HFFc6 (cell line): ENCODE data around the gene LXN. TPM values are rescaled to one million over a fixed set of nuclear protein-coding genes. Genes with fewer than 3 reads are reported as not detected.
A peak's percentile ranks its signal among the peaks of the same experiment; 100 is the strongest.

Experiments
- DNase-seq: peaks from one replicate; pipeline ENCODE4 v3.0.0-alpha.2; 2018
- H3K27ac Mint-ChIP-seq: 2 replicates; pipeline ENCODE4 v1.8.0; 2020; ENCODE audit warnings: mild to moderate bottlenecking, mixed read lengths
- H3K27me3 Mint-ChIP-seq: 2 replicates; pipeline ENCODE4 v1.8.0; 2021; ENCODE audit warnings: mild to moderate bottlenecking, moderate library complexity, mixed read lengths; ENCODE audit not compliant: insufficient read depth
- H3K36me3 Mint-ChIP-seq: 2 replicates; pipeline ENCODE4 v1.8.0; 2021; ENCODE audit warnings: low read depth, mixed read lengths
- H3K4me1 Mint-ChIP-seq: 2 replicates; pipeline ENCODE4 v1.8.0; 2020; ENCODE audit warnings: low read depth, mixed read lengths
- H3K4me3 Mint-ChIP-seq: 2 replicates; pipeline ENCODE4 v1.8.0; 2020; ENCODE audit warnings: mild to moderate bottlenecking, moderate library complexity, mixed read lengths
- H3K9me3 Mint-ChIP-seq: 2 replicates; pipeline ENCODE4 v1.8.0; 2020; ENCODE audit warnings: mild to moderate bottlenecking, mixed read lengths
- total RNA-seq, 6 experiments: library from RNA; stranded (reverse); fragmentation: NEBNext Ultra II Directional; extraction: Animal tissue kit (Norgen Biotek cat#: 25700); gene quantifications; 2 replicates in 1 of 6; 3 replicates in 5 of 6; pipeline ENCODE4 v1.2.3, GENCODE V29; 2021
- TF ChIP-seq, protein P1 (sequence below): fragments of 200-600 bp; sonication (generic); IDR thresholded peaks from 2 replicates; pipeline ENCODE4 v1.5.0; 2021; ENCODE audit warnings: antibody characterized with exemption, mild to moderate bottlenecking

Gene LXN
- total RNA-seq, 6 experiments from 2014 or later, result 12.2 to 18.8 (median 16.2) TPM

DNA sequence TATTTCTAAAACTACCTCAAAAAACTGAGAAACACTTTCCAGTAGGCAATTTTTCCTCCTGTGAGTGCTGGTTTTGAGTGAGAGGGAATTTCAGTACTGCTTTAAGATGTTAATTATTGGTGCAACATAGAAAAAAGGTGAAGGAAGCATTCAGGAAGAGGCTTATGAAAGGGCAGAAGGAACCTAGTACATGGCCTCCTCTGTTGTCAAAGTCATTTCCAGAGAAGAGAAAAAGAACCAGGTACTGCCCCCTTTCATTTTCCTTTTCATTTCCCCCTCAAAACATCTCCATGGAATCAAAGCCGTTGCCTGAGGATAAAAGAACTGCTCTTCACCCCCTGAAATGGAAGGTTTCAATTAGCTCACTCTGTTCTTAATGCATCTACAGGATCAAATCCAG, 40.0 kb upstream of the LXN start:
- no peaks in the 10 kb centered on the region; the same call in 1 of the 2 replicates for H3K27me3 Mint-ChIP-seq
- H3K27ac Mint-ChIP-seq, result 0 out of 2 replicates have a peak overlapping the region, but pooled peaks have one; percentile 60
- TF ChIP-seq, protein P1, sequence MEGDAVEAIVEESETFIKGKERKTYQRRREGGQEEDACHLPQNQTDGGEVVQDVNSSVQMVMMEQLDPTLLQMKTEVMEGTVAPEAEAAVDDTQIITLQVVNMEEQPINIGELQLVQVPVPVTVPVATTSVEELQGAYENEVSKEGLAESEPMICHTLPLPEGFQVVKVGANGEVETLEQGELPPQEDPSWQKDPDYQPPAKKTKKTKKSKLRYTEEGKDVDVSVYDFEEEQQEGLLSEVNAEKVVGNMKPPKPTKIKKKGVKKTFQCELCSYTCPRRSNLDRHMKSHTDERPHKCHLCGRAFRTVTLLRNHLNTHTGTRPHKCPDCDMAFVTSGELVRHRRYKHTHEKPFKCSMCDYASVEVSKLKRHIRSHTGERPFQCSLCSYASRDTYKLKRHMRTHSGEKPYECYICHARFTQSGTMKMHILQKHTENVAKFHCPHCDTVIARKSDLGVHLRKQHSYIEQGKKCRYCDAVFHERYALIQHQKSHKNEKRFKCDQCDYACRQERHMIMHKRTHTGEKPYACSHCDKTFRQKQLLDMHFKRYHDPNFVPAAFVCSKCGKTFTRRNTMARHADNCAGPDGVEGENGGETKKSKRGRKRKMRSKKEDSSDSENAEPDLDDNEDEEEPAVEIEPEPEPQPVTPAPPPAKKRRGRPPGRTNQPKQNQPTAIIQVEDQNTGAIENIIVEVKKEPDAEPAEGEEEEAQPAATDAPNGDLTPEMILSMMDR, result no peak
- H3K9me3 Mint-ChIP-seq, result no peaks in the 10 kb centered on the region
- DNase-seq, result no peak
- peaks cover 87% of the 10 kb centered on the region for H3K4me1 Mint-ChIP-seq
- peaks cover 36% of the 10 kb centered on the region for H3K36me3 Mint-ChIP-seq
- H3K4me3 Mint-ChIP-seq, result no peak overlapping the region

DNA sequence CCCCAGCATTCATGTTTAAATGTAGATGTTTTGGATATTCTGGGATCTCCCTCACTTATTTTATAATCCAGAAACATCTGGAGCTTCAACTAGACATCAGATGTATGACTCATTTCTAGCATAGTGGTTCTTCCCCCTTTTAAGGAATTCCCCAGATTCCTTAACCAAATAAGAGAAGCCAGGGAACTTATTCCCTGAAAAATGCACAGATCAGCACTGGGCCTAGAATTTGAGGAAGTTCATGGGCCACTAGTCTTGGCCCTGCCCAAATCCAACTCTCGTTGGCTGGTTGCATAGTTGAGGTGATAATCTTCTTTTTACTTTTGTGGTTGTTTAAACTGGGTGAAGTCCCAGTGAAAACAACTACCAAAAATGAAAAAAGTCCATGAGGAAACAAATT, 39.4 kb upstream of the LXN start:
- Mint-ChIP-seq H3K27ac (peak overlapping the region; percentile 60), H3K9me3 (no peaks in the 10 kb centered on the region), H3K4me3 (peak overlapping the region; percentile 61), H3K27me3 (no peaks in the 10 kb centered on the region; the same call in 1 of the 2 replicates), H3K4me1 (peaks cover 86% of the 10 kb centered on the region), H3K36me3 (peaks cover 42% of the 10 kb centered on the region)
- TF ChIP-seq, protein P1, result no peak
- DNase-seq, result peak; percentile 60

DNA sequence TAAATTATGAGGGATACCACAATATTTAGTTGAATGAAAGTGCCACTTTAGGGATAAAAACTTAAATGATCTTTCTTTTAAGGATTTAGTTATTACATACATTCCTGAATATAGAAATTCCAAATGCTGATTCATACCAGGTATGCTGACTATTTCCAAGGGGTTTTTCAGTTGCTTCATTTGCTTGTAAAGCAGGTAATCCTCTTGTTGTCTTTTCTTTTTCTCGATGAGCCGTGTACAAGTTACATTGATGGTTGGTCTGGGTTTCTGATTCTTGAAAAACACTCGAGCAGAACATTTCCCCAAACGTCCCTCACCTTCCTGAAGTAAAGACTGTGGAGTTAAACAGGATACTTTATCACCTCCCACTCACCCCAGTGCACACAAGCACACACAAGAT, 38.2 kb upstream of the LXN start:
- Mint-ChIP-seq H3K36me3 (peaks cover 50% of the 10 kb centered on the region), H3K27ac (peak overlapping the region; percentile 94; the same call in 1 of the 2 replicates), H3K27me3 (no peaks in the 10 kb centered on the region; the same call in 1 of the 2 replicates), H3K4me3 (no peak overlapping the region; the same call in 1 of the 2 replicates), H3K4me1 (peaks cover 85% of the 10 kb centered on the region), H3K9me3 (no peaks in the 10 kb centered on the region)
- TF ChIP-seq, protein P1, result no peak
- no peak for DNase-seq

DNA sequence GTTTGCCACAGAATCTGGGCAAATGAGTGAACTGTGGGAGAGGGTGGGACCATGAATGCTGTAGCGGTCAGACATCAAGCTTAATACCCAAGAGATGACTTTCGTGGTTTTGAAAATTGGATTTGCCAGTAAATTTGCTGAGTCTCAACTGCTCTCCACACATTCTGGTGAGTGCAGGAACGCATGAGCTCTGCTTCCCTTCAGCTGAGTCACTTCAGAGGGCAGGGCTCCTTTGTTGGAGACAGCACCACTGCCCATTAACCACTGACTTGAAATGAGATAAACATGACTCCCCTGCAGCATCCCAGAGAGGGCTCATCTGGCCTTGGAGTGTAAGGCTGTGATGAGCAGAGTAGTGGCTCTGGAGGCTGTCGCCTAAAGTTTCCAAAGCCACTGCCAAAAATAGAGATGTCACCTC, 37.2 kb upstream of the LXN start:
- Mint-ChIP-seq H3K4me3 (peak overlapping the region; percentile 70), H3K9me3 (no peaks in the 10 kb centered on the region), H3K36me3 (peaks cover 55% of the 10 kb centered on the region), H3K4me1 (peaks cover 94% of the 10 kb centered on the region), H3K27ac (peak overlapping the region; percentile 94), H3K27me3 (no peaks in the 10 kb centered on the region; the same call in 1 of the 2 replicates)
- TF ChIP-seq, protein P1, result no peak
- DNase-seq, result peak; percentile 98

DNA sequence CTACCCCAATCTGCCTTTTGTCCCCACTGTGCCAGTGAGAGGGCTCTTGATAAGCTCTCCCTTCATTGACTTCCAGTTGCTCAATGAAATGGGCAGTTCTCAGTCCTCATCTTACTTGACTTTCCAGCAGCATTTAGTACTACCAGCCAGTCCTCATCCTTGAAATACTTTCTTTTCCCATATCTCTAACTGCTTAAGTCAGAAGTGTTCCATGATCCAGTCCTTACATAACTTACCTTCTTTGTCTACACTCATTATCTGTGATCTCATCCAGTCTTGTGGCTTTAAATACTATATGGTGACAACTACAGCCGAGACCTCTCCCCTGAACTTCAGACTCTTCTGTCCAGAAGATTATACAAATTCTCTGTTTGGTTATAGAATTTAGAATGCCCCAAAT, 31.1 kb upstream of the LXN start:
- no peaks in the 10 kb centered on the region for H3K9me3 Mint-ChIP-seq
- peaks cover 38% of the 10 kb centered on the region for H3K36me3 Mint-ChIP-seq
- no peak for DNase-seq
- H3K4me3 Mint-ChIP-seq, result peak overlapping the region; percentile 72
- H3K27me3 Mint-ChIP-seq, result no peaks in the 10 kb centered on the region; the same call in 1 of the 2 replicates
- TF ChIP-seq, protein P1, result no peak
- H3K4me1 Mint-ChIP-seq, result peaks cover 78% of the 10 kb centered on the region
- peak overlapping the region; percentile 97 for H3K27ac Mint-ChIP-seq
